Bronchial epithelial cell (primary cell): ENCODE results near the gene CASK. TPM values are rescaled to one million over a fixed set of nuclear protein-coding genes. Genes with fewer than 3 reads are reported as not detected.

Source experiments
- DNase-seq: peaks from one replicate; pipeline ENCODE4 v3.0.0-alpha.2; 2010; ENCODE audit warnings: low read depth
- FAIRE-seq: peaks from 2 replicates; lab custom pipeline; 2011; peaks lifted over from hg19 to GRCh38; lab: Jason Lieb, UNC
- H3K27me3 ChIP-seq: 2 replicates; pipeline ENCODE4 v1.5.1; 2011; ENCODE audit warnings: low read length; ENCODE audit not compliant: control insufficient read depth, insufficient read depth
- H3K36me3 ChIP-seq: 2 replicates; pipeline ENCODE4 v1.5.1; 2011; ENCODE audit warnings: low read length; ENCODE audit not compliant: control insufficient read depth, insufficient read depth
- H3K4me3 ChIP-seq: 2 replicates; pipeline ENCODE4 v1.5.1; 2011; ENCODE audit warnings: mild to moderate bottlenecking, low read depth, low read length, control low read depth
- CTCF ChIP-seq: IDR thresholded peaks from 2 replicates; pipeline ENCODE4 v1.5.1; 2011; ENCODE audit warnings: mild to moderate bottlenecking, moderate library complexity, low read length, control low read depth, inconsistent platforms; ENCODE audit not compliant: insufficient read depth, severe bottlenecking
- total RNA-seq: library from RNA; depleted of rRNA; stranded (reverse); fragments of >200 nt; gene quantifications from 2 replicates; pipeline ENCODE4 v1.2.1, GENCODE V29; 2014

CASK gene
- total RNA-seq, 1 donor from 2014 or later = 141 TPM

GRCh38 chrX:41732260-41732659 is 191.1 kb downstream of the CASK start:
- H3K36me3 ChIP-seq = no peaks in the 10 kb centered on the region
- DNase-seq = no peak
- no peaks in the 10 kb centered on the region for H3K27me3 ChIP-seq
- no peak overlapping the region for H3K4me3 ChIP-seq
- FAIRE-seq = no peak
- no peak for TF ChIP-seq CTCF

- H3K27me3 ChIP-seq = no peaks in the 10 kb centered on the region
- no peak for FAIRE-seq
Measured at GRCh38 chrX:41730081-41730480, 193.3 kb downstream of the CASK start.

GRCh38 chrX:41728125-41728524 is 195.2 kb downstream of the CASK start:
- Histone ChIP-seq H3K36me3 (no peaks in the 10 kb centered on the region), H3K27me3 (no peaks in the 10 kb centered on the region), H3K4me3 (no peak overlapping the region)
- no peak for FAIRE-seq
- no peak for DNase-seq
- TF ChIP-seq CTCF = no peak

More at GRCh38 chrX:41730081-41730480, 193.3 kb downstream of the CASK start:
- TF ChIP-seq CTCF = no peak
- Histone ChIP-seq H3K4me3 (no peak overlapping the region), H3K36me3 (no peaks in the 10 kb centered on the region)
- DNase-seq = no peak

- H3K27me3 ChIP-seq = no peaks in the 10 kb centered on the region
- no peak for DNase-seq
- no peak for TF ChIP-seq CTCF
- no peak within 1 kb of the TSS for H3K4me3 ChIP-seq
- FAIRE-seq = no peak
- H3K36me3 ChIP-seq = no peaks in the 10 kb centered on the region
Measured at GRCh38 chrX:41723826-41724225, 199.5 kb downstream of the CASK start, which contains the start of gene GPR82. Gene GPR82 (plus strand): TSS chrX:41724181. CDS start chrX:41727027, 2,846 bp downstream.

GRCh38 chrX:41722816-41723618 is 200.3 kb downstream of the CASK start:
- no peak for TF ChIP-seq CTCF
- no peak for FAIRE-seq
- H3K36me3 ChIP-seq = no peaks in the 10 kb centered on the region
- DNase-seq = peak; percentile 4
- no peak overlapping the region for H3K4me3 ChIP-seq
- H3K27me3 ChIP-seq = no peaks in the 10 kb centered on the region

- TF ChIP-seq CTCF = no peak
- peak; percentile 13 for FAIRE-seq
Measured at GRCh38 chrX:41722214-41722613, 201.1 kb downstream of the CASK start.

More at GRCh38 chrX:41722214-41722613, 201.1 kb downstream of the CASK start:
- Histone ChIP-seq H3K36me3 (no peaks in the 10 kb centered on the region), H3K27me3 (no peaks in the 10 kb centered on the region), H3K4me3 (no peak overlapping the region)
- DNase-seq = no peak
